ENCODE measurements around the gene NR6A1. TPM values are rescaled to one million over a fixed set of nuclear protein-coding genes. Genes with fewer than 3 reads are reported as not detected.
"Not testable (repeated sequence)": the region's sequence is repeated elsewhere in the genome, so short reads cannot be mapped to it uniquely, and the experiment has no call there.

The NR6A1 gene
- total RNA-seq, 1 donor from 2014 or later = 5.0 TPM

DNA sequence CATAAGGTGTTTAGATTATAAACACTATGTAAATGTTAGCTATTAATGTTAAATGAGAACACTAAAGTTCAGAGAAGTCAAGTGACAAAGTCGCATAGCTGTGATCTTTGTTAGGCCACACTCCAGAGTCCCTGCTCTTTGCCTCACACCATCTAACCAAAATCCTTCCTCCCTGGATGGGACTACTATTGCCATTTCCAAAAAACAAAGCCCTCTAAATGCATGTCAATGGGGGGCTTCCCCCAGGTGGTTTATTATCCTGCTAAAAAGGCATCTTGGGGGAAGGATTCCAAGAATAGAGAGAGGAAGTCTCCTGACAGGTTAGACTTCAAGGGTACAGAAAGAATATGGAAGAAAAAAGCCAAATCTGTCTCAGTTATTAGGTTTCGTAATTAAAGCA lies 10.4 kb downstream of the NR6A1 start:
- DNase-seq (ENCODE audit: low spot score) = no peak

DNA sequence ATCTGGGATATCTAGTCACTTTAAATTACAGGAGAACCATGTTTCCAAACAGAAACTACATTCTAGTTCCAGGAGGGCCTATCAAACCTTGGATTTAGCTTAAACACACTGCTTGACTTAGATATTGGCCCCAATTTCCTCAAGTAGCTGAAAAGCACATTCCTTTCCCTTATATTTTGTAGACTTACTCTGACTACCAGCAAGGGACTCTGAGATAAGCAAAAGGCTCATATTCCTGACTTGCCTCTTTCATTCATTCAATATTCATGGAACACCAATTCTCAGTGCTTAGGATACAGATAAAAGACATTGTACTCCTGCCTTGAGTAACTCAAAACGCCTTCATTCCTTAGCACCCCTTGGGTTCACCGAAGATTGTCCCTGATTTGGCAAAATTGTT lies 11.8 kb downstream of the NR6A1 start:
- no peak for DNase-seq (ENCODE audit: low spot score)

DNA sequence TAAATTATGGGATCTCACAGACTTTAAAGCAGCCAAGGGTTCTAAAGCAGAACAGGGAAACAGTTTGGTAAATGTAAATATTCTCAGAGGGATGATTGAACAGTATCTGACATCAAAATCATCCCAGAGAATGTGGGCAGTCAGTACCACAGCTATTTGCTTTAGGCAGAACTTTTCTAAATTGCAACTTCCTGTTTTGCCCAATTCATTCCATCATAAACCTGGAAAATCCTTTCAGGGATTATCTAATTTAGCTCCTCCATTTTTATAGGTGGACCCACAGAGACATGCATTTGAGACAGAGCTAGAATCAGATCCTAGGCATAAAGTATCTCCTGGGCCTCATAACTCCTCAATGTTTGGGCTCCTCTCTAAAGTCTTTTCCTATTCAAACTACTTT lies 12.4 kb downstream of the NR6A1 start:
- no peak for DNase-seq (ENCODE audit: low spot score)

DNA sequence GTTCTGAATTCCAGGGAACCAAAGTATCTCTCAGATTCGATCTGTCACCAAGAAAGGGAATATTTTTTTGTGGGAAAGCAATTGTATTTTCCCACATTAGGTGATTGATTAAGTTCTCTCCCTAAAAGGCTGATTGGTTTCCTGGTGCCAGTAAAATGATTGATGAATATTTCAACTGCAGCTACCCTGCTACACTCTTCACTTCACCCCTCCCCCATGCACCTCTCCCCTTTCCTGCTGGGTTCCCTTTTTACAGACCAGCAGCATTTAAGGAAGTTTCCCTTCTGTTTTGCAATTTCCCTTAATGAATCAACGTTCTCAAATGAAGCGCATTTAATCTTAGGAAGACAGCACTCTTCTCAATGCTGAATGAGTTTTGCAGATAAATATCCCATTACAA lies 13.1 kb downstream of the NR6A1 start:
- no peak for DNase-seq (ENCODE audit: low spot score)

DNA sequence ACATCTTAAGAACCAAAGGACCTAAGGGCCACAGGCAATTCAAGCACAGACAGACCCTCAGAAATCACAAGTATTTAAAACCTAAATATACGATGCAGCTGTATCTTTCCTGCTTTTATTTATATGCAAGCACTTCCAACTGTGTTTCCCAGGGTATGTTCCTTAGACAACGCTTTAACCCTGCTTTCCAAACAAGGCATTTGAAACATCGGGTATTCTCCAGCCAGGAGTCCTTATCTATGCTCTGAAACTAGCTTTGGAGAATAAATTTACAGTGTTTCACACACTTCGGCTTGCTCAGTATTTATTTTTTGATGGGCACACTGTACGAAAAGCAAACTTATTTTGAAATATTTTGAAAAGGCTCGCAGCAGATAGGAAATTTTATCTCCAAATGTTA lies 13.5 kb downstream of the NR6A1 start:
- DNase-seq (ENCODE audit: low spot score) = no peak

DNA sequence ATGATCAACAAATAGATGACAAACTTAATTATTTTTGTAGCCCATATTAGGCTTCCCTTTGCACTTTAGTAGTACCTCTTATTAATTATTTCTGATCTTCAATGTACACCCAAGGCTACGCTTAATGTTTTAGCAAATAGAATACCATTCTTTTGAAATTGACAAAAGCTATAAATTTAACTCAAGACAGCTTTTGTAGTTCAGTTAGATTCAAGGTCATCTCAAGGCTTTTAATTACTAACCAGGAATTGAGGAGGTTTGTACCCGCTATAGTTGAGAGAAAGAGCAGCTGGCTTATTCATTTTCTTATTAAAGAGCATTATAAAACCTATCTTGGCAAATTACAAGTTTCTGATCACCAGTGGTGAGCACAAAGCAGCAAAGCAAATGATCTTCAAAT lies 15.1 kb downstream of the NR6A1 start:
- no peak for DNase-seq (ENCODE audit: low spot score)

DNA sequence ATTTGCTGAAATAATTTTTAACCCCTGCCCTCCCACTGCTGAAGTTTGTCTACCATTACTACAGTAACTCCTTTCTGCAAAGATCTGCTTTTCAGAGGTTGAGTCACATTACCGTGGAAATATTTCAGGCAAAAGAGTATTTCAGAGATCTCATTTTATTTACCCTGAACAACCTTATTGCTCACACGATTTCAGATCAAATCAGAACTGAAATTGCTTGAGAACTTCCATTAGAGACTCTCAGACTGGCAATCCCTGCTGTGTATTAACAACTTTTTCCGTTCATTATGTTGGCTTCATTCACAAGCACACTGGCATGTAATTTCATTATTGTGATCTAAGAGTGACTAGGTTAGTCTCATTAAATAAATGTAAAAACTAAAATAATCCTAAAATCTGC lies 16.1 kb downstream of the NR6A1 start:
- DNase-seq (ENCODE audit: low spot score) = no peak

DNA sequence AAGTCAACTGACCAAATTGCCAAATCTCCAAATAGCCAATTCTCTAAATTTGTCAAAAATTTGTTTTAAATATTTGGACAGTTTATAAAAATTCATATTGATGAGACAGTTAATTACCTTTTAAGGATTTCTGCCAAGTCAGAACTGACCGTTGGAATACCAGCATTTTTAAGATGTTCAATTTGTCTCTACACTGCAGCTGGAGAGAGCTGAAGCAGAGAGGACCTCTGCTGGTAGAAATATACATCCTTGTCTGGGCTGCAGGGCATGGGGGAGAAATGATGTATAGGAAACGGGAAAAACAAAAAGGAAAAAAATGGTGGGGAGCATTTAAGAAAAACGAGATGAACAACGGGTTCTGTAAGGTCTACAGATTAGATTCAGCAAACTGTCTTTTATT lies 16.8 kb downstream of the NR6A1 start:
- DNase-seq (ENCODE audit: low spot score) = no peak

DNA sequence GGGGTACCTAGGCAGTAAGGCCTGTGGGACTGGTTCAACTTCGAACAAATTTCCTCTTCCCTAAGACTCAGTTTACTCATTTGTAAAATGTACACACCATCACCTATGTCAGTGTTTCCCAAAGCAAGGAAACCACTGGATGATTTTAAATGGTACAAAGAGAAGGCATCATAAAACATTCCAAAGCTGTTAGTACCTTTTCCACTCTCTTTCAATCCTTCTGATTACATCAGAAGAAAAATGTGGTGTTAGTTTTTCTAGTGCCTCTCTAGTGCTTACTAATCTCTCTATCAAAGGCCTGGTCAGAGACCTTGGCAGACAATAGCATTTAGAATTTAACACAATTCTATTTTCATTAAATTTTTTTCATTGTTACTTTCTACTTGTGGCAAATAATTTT lies 18.1 kb downstream of the NR6A1 start:
- no peak for DNase-seq (ENCODE audit: low spot score)

DNA sequence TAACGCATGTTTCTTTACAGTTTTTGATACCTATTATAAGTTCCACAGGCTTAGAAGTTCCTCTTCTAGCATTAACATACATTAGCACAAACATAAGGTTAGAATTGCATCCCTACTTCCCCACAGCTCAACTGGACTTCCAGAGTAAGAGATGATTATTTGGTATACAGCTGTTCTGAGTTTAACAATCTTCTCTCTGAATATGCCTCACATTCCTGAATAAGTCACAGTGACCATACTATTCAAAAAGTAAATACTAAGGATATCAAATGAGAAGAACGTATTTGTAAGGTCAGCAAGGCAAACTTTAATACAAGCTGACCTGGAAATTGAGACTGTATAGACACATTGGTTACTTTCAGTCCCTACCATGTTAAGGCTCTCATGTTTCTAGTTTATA lies 21.3 kb downstream of the NR6A1 start:
- no peak for DNase-seq (ENCODE audit: low spot score)

DNA sequence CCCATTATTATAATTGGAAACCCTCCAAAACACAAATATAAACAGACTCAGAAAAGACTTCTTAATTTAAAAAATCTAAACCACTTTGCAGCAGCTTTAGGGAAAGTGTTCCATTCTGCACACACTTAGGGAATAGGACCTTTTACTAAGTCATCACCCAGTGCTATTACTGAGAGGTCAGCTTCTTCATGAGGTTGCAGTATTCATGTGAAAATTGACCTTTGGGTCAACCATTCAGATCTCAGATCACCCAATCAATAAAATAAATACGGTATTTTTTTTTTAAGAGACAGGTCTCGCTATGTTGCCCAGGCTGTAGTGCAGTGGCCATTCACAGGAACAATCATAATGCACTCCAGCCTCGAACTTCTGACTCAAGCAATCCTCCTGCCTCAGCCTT lies 21.8 kb downstream of the NR6A1 start:
- DNase-seq (ENCODE audit: low spot score) = no peak

DNA sequence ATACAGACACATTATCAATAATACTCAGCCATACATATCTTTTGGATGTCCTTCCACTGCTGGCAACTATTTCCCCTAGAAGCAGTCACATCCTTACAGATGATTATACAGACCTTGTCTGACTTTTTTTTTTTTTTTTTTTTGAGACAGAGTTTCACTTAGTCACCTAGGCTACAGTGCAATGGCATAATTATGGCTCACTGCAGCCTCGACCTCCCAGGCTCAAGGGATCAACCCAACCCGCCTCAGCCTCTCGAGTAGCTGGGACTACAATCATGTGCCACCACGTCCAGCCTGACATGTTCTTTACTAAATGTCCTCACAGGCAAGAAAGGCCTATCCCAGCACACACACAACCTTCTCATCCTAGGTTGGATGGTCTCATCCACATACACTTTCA lies 24.0 kb downstream of the NR6A1 start:
- DNase-seq (ENCODE audit: low spot score) = no peak

DNA sequence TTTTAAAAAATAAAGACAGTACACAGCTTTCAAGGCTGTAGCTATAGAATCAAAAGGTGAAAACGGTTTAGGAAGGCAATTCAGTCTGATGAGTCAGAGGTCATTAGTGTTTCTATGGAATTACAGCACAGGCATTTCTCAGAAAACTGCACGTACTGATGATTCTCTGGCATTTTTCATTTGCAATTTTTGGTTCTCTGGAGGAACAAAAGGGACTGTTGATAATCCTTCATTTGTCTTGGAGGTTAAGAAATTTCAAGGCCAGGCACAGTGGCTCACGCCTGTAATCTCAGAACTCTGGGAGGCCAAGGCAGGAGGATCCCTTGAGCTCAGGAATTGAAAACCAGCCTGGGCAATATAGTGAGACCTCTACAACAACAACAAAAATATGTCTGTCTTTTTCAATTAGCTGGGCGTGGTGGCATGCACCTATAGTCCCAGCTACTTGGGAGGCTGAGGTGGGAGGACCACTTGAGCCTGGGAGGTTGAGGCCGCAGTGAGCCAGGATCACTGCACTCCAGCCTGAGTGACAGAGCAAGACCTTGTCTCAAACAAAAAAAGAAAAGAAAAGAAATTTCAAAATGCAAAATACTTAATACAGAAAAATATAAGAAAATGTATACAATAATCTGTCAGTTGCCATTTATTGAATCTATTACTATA lies 27.3 kb downstream of the NR6A1 start:
- DNase-seq (ENCODE audit: low spot score) = no peak

DNA sequence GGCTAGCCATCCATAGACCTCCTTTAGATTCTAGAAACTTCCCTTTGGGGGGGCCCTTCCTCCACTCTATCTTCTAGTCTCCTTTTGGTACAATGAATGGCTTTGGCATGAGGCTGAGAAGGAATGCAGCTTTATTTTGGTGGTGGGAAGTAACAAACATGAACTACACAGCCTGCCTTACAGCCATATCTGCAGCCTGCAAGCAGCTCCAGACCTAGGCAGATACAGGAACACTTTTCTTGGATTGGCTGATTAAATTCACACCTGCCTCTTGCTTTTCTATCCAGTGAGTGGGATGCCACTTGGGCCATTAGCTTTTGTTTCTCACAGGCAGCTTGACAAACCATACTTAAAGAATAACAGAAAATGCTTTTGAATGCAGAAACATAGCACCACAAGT lies 28.2 kb downstream of the NR6A1 start:
- DNase-seq (ENCODE audit: low spot score) = no peak

DNA sequence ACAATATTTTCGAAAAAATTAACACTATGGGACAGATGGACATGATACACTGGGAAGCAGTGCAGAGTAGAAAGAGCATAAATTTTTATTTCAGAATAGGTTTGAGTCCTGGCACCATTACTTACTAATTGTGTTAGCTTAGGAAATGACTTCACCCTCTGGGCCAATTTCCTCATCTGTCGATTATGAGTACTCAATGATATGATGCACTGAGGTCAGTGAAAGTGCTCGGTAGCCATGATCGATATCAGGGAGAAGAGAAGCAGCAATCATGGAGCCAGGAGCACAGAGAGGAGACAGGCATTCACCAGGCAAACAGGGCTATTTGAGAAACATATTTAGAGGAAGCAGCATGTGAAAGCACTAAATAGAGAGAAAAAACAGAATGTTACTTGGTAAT lies 29.4 kb downstream of the NR6A1 start:
- no peak for DNase-seq (ENCODE audit: low spot score)

DNA sequence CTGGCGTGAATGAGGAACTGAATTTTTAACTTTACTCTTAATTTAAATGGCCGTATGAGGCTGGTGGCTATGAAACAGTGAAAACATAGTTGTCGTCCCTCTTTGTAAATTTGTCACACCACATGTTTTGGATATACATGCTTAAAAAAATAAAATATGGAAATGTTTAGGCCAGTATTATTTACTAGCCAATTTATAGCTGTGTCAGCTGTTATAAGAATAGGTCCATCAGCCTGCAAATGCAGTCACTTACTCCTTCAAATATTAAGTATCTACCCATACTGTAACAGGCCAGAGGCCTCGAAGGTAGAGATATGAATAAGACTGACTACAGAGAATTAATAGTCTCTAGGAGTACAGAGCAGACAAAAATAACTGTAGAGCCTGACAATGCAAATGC lies 30.0 kb downstream of the NR6A1 start:
- no peak for DNase-seq (ENCODE audit: low spot score)

DNA sequence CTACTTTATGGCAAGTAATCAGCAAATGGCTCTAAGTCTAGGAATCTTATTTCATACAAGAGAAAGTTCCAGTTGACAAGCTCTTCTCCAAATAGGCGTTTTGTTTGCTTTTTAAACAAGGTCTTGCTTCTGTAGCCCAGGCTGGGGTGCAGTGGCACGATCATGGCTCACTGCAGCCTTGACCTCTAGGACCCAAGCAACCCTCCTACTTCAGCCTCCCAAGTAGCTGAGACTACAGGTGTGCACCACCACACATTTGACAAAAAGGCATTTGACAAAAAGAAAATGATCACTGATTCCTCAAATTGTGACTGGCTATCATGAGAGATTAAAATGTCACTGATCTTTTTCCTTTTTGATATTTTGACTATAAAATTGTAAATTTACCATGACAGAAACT lies 31.8 kb downstream of the NR6A1 start:
- DNase-seq (ENCODE audit: low spot score) = no peak

DNA sequence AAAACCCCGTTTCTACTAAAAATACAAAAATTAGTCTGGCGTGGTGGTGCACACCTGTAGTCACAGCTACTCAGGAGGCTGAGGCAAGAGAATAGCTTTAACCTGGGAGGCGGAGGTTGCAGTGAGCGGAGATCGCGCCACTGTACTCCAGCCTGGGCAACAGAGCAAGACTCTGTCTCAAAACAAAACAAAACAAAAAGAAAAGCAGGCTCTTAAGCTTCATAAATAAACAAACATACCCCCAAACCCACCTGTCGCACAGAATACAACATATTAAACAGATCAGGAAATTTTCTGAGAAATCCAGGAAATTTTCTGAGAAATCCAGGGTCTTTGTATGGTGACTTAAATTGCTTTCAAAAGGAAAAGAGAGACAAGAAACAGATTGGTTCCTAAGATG lies 33.0 kb downstream of the NR6A1 start:
- not testable (repeated sequence) for DNase-seq (ENCODE audit: low spot score)

DNA sequence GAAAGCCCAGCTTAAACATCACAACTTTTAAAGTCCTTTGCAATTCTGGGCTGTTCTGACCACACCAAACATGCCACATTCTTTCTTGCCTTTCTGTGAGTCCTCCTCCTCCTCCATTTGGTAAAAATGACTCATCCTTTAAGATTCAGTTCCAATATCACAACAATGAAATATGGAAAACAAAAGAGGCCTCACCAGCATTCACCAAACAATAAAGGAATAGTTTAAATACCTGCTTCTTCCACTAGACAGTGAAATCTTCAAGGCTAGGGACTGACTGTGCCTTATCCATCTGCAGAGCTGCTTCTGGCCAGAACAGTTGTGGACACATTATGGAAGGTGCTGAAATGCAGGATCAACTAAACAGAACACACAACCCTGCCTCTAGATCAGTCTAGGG lies 36.0 kb downstream of the NR6A1 start:
- DNase-seq (ENCODE audit: low spot score) = no peak

DNA sequence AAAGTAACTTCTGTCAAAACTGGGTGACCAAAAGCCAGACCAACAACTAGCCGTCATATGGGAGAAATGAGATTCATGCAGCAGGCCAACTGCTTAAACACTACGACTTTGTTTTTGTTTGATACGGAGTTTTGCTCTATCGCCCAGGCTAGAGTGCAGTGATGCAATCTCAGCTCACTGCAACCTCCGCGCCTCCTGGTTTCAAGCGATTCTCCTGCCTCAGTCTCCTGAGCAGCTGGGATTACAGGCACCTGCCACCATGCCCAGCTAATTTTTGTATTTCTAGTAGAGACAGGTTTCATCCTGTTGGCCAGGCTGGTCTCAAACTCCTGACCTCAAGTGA lies 36.4 kb downstream of the NR6A1 start:
- not testable (repeated sequence) for DNase-seq (ENCODE audit: low spot score)

DNA sequence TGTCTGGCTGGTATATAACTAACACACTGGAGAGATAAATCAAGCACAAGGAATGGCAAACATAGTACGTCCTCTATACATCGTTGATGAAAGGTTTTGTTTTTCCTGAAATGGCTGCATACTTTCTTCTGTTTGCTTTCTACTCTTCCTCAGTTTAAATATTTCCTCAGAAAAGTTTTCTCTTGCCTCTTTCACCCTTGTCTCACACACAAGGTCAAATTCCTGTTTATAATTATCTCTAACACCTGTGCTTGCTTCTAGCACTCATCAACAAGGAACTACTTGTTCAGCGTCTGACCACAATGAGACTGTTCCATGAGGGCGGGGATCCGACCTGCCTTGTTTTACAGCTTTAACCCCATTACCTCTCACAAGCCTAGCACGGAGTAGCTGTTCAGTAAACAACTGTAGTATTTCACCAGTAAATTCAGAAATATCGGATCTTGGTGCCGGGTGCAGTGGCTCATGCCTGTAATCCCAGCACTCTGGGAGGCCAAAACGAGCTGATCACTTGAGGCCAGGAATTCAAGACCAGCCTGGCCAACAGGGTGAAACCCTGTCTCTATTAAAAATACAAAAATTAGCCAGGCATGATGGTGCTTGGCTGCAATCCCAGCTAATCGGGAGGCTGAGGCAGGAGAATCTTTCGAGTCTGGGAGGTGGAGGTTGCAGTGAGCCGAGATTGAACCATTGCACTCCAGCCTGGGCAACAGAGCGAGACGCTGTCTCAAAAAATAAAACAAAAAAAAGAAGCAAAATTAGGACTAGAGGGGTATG lies 37.0 kb downstream of the NR6A1 start:
- no peak for DNase-seq (ENCODE audit: low spot score)

DNA sequence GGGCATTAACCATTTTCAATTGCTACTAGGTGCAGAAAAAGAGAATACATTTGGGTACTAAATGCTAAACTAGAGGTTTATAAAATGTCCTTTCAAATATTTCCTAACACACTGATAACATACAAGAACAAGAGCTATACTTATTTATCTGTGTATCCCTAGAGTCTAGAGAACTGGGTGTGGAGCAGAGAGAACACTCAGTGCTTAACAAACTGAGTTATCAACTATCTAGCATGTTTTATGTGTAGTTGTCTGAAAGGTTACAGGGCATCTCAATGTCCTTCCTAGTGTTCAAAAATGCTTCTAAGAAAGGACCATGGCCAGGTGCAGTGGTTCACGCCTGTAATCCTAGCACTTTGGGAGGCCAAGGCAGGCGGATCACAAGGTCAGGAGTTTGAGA lies 40.3 kb downstream of the NR6A1 start:
- no peak for DNase-seq (ENCODE audit: low spot score)

DNA sequence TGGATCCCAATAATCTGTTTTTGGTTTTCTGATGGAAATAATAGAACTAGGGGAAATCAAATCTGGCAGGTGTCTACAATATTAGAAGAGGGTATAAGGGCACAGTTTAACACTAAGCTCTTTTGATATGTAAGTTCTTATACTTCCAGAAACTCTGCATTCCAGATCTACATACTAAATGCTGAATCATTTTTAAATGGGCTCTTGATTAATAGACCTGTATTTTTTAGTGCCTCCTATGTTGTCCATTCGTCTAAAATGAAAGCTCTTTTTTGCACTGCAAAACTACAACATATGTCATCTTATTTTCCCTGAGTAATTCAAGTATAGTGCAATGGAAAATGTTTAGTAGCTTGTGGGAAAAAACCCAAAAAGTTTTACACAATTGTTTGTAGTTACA lies 44.2 kb downstream of the NR6A1 start:
- DNase-seq (ENCODE audit: low spot score) = no peak

DNA sequence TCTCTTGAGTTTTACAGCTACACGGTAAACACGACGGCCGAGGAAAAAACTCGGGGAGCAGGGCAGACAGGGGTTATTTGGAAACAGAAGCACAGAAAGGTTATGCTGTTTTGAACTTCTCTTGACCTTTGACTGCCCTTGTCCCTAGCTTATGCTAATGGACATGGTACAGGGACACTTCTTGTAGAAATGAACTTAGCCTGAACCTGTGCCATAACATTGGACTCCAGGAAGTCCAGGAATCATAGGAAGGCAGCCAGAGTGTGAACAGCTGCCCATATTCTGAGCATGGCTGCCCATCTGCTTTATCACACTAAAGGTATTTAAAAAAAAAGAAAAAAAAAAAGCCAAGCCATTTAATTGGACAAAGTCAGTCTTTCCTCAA lies 46.1 kb downstream of the NR6A1 start:
- DNase-seq (ENCODE audit: low spot score) = no peak

Measured in ureter (tissue), 1 donor.